HTERT RPE-1 (cell line): ENCODE measurements around the gene TMPRSS5.
"Not testable (repeated sequence)": the region's sequence is repeated elsewhere in the genome, so short reads cannot be mapped to it uniquely, and the experiment has no call there.

Experiments
- in situ Hi-C: fragments of 300-500 bp; cut with MboI; formaldehyde crosslinking; loops from 4 replicates; pipeline ENCODE4 v1.14.3; 2020; ENCODE audit warnings: low sequenced_read_pairs

The TMPRSS5 gene

DNA sequence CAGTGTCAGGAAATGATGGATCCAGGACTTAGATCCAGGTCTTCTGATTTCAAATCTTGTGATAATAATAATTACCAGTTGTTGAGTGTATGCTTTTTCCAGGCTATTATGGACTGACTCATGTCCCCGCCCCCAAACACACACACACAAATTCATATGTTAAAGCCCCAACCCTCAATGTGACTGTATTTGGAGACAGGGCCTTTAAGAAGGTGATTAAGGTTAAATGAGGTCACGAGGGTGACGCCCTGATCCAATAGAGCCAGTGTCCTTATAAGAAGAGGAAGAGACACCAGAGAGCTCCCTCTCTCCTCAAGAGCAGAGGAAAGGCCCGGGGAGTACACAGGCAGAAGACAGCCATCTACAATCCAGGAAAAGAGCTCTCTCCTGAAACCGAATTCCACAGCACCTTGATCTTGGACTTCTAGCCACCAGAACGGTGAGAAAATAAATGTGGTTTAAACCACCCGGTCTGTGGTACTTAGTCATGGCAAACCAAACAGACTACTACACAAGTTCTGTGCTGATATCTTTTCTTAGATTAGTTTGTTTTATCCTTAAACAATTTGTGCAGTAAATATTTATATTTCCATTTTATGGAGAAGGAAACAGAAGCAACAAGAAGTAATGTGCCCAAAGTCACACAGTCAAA, 8.2 kb downstream of the TMPRSS5 start:
- in situ Hi-C loops, result no loop called here

- in situ Hi-C loops, result no loop called here
Measured at GRCh38 chr11:113697111-113697510, 9.0 kb downstream of the TMPRSS5 start.

GRCh38 chr11:113695207-113695606, 10.9 kb downstream of the TMPRSS5 start:
- in situ Hi-C loops, result no loop called here

DNA sequence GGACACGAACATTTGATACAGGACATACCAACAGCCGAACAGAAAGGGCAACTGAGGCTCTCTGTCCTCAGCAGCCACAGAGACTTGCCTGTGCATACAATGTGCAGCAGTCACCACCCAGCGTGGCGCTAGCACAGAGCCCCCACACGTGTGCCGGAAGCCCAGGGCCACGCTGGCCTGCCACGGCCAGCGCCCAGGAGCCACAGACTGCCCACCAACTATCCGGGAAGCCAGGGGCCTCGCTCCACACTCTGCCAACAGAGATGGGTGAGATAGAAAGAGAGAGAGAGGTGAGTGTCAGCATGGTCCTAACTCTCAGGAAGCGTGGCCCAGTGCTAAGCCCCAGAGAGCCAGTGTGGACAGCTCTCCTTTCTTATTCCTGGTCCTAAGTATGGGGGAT, 11.7 kb downstream of the TMPRSS5 start:
- in situ Hi-C loops, result no loop called here

DNA sequence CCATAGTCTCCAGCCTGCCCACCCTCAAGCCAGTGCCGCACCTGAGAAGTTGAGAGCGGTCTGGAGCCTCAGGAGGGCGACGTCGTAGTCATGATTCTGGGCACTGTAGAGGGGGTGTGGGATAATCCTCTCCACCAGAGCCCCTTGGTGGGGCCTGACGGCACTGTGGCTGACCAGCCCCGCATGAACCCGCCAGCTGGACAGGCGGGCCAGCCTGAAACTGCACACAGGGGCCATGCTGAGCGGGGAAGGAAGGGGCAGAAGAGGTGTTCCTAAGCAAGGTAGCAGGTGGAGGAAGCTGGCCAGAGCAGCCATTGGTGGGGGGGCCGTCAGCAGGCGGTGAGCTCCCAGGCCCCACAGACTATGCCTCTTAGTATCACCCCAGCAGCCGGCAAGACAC, 13.1 kb downstream of the TMPRSS5 start:
- in situ Hi-C loops, result no loop called here

GRCh38 chr11:113690619-113691569, 15.2 kb downstream of the TMPRSS5 start:
- in situ Hi-C loops, result no loop called here

GRCh38 chr11:113689768-113690618, 16.1 kb downstream of the TMPRSS5 start:
- in situ Hi-C loops, result no loop called here

GRCh38 chr11:113685654-113686359, 20.3 kb downstream of the TMPRSS5 start:
- in situ Hi-C loops, result no loop called here

DNA sequence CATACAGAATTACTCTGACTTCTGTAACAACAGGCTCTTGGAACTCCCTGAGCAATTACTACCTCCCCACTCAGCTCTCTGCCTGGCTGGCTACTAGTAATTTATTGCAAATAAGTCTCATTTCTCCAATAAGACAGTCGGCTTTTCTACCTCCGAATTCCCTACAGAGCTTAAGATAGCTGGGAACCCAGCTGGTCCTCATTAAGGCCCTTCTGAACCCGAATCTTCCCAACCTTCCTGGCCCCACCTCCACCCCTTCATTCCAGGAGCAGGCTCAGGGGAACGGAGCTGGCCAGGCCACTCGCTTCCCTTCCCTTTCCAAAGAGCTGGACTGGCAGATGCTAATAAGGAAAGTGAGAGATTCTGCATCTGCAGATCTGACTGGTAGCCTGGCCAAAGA, 21.6 kb downstream of the TMPRSS5 start:
- in situ Hi-C loops, result no loop called here

- in situ Hi-C loops, result no loop called here
Measured at GRCh38 chr11:113683481-113684046, 22.5 kb downstream of the TMPRSS5 start.

GRCh38 chr11:113681711-113682413, 24.2 kb downstream of the TMPRSS5 start:
- in situ Hi-C loops, result no loop called here

GRCh38 chr11:113681282-113681681, 24.8 kb downstream of the TMPRSS5 start:
- in situ Hi-C loops, result no loop called here

DNA sequence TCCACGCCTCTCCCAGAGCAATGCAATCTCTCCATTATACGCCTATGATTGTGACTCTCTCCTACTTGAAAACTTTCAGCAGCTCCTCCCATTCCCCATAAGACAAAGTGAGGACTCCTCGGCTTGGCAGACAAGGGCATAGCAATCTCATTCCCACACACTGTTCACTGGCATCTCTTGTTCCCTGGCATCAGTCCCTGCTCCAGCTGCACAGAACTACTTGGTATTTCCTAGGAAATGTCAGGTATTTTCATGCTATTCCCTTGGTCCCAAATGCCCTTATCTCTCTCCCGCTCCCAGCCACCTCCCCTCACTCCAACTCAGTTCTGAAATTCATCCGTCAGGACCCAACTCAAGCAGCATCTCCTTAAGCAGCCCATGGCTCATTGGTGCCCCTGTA, 28.4 kb downstream of the TMPRSS5 start:
- in situ Hi-C loops, result no loop called here

DNA sequence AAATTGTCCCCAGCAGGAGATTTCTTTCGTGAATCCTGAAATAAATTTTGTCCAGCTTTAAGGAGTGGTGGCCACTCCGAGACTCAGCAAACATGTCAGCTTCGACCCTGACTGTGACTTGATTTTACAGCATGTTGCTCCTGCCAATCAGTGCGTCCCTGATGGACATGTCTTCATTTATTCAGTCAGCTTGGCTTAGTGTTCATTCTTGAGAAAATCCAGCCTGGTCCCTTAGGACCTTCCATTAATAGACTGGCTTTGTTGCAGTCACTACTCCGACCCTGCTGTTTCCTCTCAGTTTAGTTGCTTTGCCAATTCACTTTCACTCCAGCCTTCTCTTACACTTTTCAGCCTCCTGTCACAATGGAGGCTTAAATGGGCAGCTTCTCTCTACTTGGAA, 30.5 kb downstream of the TMPRSS5 start:
- in situ Hi-C loops, result no loop called here

DNA sequence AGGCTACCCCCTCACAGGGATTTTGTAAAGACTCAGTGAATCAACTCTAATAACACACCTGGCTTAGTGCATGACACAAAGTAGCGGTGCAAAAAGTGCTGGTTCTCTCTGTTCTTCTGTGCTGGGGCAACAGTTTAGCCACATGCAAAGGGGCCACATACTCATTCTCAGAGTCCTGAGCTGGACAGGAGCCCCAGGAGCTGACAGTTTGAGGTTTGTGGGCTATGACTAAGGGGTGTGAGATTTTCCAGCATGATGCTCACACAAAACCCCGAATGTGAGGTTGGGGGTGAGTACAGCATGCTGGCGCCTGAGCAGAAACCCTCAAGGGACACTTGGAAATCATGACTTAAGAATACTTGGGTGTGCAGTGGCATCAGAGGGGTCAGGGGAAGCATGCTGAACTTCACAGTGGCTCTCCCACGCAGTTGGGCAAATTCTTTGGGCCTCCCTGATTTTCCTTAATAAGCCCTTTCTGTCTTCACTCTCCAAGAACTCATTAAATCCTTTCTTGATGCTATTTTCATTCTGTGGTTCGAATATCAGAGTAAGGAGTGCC, 31.0 kb downstream of the TMPRSS5 start:
- in situ Hi-C loops, result no loop called here

- in situ Hi-C loops, result no loop called here
Measured at GRCh38 chr11:113674397-113674685, 31.8 kb downstream of the TMPRSS5 start.

DNA sequence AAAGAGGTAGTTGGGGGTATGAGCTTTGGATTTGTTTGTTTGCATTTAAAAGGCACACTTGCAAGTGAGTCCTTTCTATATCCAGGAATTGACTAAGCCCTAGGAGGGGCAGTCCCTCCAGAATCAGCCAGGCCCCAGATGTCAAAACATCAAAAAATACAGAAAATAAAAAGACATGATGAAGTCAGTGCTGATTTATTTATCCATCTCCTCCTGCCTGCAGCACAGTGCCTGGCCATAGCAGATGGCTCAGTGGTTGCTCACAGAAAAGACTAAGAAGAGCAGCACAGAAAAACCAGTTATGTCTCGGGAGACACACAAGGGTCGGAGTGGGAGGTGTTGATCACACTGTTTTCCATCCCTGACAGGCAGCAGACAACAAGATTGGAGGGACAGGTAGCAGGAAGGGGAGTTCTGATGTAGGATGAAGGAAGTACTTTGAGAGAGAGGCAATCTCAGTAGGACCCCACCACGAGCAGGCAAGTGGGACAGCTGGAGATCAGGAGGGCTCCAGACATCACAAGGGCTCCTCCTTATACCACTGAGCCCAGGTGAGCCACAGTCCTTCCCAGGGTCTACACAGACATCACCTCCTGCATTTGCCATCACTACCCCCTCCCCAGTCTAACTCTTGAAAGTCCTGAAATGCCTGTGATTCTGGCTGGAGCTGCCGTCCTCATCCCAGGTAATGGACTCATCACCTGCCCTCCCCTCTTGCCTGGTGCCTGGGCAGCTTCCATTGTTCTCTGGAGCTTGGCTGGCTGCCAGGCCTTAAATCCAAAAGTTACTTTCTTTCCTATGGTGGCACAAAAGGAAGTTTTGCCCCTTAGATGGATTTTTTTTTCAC, 32.3 kb downstream of the TMPRSS5 start:
- in situ Hi-C loops, result no loop called here

GRCh38 chr11:113671914-113672313, 34.2 kb downstream of the TMPRSS5 start:
- in situ Hi-C loops, result not testable (repeated sequence)

GRCh38 chr11:113670831-113671215, 35.3 kb downstream of the TMPRSS5 start:
- in situ Hi-C loops, result no loop called here
